GM21447 (cell line): ENCODE measurements around the gene BAK1.
"Not testable (repeated sequence)": the region's sequence is repeated elsewhere in the genome, so short reads cannot be mapped to it uniquely, and the experiment has no call there.

Source experiments
- ATAC-seq: cut with Tn5 transposase; IDR thresholded peaks from one replicate; pipeline ENCODE4 v1.9.1; 2021; ENCODE audit not compliant: unreplicated experiment

BAK1 gene

DNA sequence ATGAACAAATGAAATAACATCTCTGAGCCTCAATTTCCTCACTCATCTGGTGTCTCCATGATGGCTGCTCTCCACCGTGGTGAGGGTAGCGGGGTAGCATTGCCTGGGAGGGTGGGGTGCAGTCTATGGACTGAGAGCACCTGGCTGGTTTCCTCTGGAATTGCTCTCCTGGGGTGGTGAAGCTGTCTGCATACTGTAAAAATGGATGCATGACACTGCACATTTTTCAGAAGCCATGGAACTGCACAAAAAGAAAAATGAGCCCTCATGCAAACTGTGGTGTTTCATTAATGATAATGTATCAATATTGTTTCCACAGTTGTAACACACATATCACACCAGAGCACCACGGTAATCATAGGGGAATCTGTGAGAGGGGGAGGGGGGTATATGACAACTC, 28.9 kb upstream of the BAK1 start:
- ATAC-seq, result no peak

DNA sequence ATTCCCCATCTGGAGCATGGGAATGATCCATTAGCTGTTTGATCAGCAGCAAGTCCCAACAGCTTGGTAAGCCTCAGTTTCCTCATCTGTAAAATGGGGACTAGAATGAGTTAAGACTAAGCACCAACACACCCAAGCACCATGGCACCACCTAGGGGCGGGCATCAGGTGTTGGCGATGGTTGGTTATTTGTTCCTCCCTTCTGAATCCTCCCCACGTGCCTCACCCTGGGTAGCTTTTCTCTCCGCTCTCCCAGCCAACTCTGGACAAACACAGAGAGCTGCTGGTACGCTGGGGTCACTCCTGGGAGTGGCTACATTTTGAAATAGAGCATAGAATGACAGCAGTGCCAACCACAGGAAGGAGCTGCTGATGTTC, 27.7 kb upstream of the BAK1 start:
- no peak for ATAC-seq

DNA sequence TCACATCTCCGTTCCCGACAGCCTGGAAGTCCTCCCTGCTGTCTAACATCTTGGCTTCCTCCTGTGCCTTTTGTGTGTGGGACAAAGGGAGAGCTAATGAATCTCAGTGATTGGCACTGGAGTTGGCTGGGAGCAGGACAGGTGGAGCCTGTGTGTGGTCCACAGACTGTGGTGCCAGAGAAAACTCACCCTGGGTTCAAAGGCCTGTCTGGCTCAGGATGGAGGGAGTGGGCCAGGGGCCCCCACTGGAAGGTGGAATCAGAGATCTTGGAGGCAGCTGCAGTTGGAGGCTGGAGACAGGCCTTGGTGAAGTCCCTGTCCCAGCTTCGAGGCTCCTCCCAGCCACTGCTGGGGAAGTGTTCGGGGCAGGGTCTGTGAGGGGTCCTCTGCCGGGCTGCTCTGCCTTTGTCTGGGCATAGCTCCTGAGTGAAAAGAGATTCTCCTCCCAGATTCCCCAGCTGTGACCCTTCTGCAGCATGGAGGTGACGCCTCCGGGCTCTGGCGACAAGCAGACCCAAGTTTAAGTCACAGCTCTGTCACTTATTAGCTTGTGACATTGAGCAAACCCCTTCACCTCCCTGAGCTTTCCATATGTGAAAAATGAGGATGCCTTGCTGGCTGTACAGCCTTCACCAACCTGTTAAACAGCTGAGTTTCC, 27.2 kb upstream of the BAK1 start:
- ATAC-seq, result no peak

DNA sequence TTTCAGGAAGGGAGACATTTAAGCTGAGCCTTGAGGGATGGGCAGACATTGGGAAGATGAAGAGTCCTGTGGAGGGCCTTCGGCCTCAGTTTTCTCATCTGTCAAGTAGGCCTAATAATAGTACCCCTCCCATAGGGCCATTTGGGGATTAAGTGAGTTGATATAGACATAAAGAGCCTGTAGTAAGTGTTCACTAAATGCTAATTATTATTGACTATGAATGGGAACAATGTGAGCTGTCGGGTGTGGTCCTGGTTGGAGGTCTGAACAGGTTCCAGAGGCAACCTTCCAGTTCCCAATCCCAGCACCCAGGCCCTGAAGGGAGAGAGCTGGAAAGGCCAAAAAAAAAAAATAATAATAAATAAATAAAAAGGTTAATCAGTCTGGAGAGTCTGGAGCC, 26.6 kb upstream of the BAK1 start:
- ATAC-seq, result no peak

DNA sequence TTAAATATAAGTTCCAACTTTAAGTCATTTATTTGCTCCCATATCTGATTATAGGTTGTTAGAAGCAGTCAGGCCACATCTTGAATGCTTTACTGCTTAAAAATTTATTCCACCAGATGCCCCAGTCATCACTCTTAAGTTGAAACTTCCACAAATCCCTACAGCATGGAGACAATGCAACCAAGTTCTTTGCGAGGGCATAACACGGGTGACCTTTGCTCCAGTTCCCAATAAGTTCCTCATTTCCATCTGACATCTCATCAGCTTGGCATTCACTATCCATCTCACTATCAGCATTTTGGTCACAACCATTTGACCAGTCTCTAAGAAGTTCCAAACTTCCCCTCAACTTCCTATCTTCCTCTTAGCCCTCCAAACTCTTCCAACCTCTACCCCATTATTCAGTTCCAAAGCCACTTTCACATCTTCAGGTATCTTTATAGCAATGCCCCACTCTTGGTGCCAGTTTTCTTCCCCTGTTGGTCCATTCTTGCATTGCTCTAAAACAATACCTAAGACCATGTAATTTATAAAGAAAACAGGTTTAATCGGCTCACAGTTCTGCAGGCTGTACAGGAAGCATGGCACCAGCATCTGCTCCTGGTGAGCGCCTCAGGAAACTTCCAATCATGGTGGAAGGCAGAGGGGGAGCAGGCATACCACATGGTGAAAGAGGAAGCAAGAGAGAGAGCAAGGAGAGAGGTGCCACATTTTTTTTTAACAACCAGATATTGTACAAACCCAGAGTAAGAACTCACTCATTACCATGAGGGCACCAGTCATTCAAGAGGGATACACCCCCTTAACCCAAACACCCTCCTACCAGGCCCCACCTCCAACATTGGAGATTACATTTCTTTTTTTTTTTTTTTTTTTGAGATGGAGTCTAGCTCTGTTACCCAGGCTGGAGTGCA, 25.1 kb upstream of the BAK1 start:
- no peak for ATAC-seq

DNA sequence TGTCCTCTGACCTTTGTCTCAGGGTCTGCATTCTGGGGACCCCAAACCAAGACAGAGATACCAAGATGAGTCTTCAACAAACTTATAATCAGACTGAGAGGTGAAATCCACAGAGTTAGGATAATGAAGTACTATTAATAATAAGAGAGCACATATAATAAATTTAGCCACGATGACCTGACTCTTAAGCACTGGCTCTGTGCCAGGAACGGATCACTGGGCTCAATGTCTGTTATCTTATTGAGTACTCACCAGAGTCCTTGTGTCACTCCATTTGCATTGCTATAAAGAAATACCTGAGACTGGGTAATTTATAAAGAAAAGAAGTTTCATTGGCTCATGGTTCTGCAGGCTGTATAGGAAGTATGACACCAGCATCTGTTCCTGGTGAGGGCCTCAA, 22.1 kb upstream of the BAK1 start:
- no peak for ATAC-seq

DNA sequence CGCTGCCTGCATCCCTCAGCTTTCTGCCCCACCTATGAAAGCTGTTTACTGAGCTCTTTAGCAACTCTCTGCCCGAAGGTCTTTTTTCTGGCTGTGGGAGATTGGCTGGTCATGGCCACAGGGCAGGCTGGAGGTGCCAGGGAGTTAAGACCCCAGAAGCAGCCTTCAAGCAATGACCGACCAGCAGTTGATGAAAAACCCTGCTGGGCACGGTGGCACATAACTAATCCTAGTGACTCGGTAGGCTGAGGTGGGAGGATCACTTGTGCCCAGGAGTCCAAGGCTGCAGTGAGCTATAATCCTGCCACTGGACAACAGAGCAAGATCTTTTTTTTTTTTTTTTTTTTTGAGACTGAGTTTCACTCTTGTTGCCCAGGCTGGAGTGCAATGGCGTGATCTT, 20.7 kb upstream of the BAK1 start:
- ATAC-seq, result no peak

DNA sequence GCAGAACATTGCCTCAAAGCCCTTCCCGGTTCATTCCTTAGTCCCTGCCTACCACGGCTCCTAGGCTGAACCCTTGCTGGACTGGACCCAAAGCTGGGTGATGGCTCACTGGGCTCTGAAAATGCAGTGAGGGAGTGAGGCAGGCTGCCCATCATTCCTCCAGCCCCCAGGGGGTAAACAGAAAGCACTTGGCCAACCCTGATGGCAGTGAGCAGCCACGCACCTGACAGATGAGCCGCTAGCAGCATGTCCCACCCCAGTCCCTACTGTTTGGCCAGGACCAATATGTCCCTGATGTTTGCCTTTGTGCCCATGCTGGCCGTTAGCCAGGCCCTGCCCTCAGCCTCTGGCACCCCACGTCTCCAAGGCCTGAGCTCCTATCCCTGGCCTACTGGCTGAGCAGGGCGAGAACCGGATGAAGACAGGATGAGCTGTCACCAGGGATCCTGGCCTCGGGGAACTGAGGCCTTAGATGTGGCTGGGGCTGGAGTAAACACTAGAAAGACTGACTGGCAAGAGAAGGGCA, 19.4 kb upstream of the BAK1 start:
- no peak for ATAC-seq

DNA sequence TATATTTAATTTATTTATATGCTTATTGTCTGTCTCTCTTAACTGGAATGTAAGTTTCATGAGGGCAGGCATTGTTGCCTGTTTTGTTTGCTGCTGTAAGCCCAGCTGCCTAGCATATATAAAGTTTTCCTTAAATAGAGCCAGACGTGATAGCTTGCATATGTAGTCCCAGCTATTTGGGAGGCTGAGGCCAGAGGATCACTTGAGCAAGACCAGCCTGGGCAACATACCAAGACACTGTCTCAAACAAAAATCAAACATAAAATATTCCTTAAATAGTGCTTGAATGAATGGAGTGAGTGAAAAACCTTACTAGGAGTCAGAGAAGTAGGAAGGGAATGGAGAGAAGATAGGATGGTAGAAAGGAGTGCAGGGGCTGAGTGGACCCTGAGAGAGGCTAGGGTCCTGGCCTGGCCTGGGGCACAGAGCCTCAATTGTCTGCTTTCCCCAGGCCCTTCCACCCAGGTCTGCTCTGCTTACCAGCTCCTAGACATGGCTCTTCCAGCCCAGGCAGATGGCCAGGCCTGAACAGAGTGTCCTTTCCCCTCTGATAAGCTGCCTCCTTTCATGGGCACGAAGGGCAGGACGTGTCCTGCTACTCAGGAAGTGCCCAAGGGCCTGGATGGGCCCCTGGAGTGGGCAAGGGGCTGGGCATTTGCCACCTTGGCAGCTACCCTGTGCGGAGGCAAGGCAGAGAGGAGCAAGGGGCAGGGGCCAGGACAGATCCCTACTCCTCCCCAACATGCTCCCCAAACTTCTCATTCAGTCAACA, 17.7 kb upstream of the BAK1 start:
- no peak for ATAC-seq

DNA sequence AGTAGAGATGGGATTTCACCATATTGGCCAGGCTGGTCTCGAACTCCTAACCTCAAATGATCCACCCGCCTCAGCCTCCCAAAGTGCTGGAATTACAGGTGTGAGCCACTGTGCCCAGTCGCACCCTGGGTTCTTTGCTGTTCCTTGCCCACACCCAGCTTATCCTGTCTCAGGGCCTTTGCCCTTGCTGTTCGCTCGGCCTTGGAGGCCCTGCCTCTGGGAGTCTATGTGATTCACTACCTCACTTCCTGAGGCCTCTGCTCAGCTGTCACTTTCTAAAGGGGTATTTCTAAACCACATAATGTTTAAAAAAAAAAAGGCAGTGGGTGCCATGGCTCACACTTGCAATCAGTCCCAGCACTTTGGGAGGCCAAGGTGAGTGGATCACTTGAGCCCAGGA, 16.8 kb upstream of the BAK1 start:
- ATAC-seq, result not testable (repeated sequence)

DNA sequence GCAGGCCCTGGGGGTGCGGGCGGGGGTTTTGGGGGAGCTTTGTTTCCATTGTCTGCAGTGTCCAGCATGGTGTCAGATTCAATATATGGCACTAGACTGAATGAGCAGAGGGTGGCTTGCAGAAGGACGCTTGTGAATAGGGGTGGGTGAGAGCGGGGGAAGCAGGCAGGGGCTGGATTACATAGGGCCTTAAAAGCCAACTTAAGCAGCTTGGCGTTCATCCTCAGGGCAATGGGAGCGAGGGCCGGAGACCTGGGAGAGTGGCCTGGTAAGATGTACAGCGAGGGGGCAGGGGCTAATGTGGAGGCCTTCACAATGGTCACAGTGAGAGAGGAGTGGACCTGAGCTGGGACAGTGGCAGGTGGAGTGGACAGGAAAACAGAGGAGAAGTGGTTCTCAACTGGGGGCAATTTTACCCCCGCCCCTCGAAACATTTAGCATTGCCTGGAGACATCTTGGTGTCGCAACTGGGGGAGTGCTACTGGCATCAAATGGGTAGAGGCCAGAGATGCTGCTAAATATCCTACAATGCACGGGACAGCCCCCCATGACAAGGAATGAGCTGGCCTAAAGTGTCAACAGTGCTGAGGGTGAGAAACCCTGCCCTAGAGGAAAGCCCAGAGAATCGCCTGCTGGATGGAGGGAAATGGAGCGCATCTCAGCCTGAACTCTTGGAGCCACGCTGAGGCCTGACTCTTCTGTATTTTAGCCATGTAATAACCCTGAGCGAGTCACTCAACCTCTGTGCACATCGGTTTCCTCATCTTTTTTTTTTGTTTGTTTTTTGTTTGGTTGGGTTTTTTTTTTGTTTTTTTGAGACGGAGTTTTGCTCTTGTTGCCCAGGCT, 15.1 kb upstream of the BAK1 start:
- no peak for ATAC-seq

DNA sequence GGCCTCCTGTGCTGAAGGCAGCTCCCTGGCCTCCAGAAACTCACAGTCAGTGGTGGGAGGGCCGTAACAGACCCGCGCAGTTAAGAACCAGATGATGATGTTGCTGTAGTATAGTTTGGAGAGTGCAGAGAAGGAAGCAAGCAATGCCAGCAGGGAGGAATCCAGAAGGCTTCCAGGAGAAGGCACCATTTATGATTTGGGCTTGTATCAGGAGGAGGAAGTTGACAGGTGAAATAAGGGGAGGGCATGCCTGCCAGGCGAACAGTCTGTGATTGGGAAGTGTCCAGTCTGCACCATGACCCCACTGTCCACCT, 13.3 kb upstream of the BAK1 start:
- ATAC-seq, result no peak

DNA sequence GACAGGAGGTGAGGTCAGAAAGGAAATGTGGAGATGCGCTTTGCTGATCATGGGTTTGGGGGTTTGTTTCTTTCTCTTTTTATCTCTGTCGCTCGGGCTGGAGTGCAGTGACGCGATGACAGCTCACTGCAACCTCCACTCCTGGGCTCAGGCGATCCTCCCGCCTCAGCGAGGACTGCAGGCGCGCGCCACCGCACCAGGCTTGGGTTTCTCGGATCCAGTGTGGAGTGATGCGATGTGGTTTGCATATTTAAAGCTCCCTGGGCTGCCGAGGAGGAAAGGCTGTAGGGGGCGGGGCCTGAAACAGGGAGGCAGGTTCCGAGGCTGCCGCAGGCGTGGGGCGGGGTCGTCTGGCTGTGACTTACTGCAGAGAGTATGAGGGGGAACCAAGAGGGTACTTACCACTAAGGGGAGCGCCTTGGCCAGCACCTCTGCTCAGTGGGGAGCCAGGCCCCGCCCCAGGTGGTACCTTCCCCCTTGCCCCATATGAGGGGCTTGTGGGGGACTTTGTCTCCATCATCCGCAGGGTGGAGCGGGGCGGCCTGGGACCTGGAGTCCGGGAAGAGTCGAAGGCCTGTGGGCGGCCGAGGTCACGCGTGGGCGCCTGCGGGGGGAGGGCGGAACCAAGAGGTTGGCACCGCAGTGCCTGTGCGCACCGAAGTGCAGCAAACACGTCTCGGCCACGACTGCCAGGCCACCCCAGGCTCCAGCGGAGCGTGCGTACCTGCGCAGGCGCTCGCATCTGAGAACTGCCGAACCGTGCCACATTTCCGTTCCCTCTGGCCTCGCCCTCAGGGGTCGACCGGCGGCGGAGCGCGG, 12.7 kb upstream of the BAK1 start:
- ATAC-seq, result peak; percentile 53

DNA sequence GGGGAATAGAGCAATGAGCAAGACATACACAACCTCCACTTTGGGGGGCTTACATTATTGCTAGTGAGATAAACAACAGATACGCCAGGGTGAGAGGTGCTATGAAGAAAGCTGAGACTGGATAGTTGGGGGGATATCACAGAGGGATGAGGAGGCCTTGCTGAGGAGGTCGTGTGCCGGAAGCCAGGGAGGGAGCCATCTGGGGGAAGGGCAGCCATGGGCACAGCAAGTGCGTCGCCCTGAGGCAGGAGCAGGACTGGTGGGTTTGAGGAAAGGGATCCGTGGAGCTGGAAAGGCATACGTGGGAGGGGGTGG, 12.2 kb upstream of the BAK1 start:
- no peak for ATAC-seq

DNA sequence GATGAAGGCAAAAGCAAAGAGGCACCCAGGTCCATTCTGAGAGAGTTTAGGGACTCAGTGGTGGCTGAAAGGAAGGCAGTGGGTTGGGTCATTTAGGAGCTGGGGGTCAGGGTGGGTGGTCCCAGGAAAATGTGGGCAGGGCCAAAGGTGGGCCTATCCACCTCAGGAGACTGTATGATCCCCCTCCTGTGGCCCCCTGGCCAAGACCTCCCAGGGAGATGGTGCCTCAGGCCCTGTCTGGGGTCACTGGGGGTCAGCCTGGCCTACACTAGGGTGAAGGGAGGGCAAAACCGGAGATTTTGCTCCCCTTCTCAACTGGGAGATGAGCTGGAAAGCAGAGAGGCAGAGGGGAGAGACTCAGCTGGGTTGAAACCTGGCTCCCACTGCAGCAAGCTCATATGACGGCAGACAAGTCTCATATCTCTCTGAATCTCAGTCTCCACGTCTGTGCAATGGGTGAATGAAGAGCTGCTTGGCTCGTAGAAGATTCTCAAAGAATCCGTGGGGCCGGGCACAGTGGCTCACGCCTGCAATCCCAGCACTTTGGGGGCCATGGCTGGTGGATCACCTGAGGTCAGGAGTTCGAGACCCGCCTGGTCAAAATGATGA, 11.5 kb upstream of the BAK1 start:
- no peak for ATAC-seq

DNA sequence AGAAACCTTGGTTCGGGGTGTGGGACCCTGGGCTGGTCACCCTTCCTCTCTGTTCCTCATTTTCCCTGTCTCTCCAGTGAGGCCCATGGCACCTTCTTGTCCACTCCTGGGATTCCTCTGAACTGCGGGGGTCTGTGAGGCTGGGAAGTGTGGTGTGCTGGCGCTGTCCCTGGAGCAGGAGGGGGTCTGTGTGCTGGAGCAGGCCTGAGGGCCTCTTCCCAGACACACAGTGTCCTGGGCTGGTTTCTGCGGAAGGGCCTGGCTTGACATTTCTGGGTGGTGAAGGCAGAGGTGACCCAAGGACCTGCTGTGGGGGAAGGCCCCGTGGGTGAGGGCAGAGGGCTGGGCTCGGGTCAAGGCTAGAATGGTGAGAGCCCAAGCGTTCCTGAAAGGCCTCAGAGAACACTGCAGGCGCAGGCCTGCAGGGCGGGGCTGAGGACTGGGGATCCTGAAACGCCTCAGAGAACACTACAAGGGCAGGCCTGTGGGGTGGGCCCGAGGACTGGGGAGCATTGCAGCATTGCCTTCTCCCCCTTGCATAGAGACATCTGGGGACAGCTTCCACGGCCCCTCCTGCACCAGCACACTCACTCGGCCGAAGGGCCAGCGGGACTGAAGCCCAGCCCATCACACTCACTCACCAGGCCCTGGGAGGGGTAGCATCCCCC, 10.6 kb upstream of the BAK1 start:
- ATAC-seq, result no peak

DNA sequence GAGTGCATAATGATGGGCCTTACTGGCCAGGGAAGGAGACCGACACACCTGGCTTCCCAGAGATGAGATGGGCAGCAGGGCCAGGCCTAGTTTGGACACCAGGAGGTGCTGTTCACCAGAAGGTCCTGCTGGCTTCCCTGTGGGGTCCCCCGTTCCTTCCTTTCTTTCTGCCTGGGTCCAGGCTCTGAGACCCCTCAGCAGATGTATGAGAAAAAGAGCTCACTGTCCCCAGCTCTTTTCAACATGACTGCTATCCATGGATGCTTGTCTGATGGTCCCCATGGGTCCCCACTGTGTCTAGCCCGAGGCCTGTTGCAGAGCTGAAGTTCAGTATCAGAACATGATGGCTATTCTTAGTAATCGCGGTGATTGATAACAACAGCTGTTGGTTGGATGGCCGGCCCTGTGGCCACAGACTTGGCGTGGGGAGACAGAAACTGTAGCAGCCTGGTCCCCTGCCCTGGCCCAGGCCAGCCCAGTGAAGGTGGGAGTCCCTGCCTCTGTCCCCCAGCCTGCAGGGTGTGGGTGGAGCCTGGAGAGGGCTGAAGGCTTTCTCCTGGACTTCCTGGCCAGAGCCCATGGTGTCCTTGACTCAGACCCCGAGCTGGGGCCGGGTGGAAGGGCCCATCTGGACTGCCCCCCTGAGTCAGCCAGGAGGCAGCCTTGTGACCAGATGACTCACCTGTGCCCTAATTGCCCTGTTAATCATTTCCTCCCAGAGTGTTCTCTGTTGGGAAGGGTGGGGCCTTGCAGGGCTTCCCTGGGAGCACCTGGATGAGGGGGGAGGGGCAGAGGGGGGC, 9.9 kb upstream of the BAK1 start:
- peak; percentile 37 for ATAC-seq

DNA sequence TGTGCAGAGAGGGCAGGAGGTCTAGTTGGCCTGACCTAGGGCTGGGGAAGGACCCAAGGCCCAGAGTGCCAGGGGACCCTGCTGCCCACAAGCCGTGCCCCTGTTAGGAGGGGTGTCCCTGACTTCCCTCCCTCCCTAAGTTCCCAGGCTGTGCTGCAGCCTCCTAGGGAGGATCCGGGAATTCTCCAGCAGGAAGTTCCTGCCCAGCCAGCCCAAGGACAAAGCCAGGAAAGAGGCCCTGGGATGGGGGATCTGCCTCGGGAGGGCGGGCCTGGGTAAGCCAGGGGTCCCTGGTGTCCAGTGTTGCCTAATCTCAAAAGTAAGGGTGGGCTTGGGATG, 9.3 kb upstream of the BAK1 start:
- ATAC-seq, result no peak

DNA sequence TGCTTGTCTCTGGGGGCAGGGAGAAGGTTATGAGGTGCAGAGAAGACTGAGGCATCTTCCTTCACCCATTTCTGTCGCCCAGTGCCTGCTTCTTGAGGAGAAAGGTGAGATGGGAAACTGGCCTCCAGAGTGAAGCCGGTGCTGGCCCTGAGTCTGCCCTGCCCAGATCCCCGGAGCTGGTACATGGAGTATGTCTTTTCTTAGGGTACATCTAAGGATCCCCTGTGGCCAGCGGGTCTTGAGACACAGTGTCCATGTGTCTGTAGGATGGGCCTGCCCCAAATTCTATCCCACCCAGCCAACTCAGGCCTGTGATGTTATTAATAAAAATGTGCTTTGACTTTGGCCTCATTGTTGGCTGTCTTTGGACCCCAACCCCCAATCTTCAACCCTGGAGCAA, 8.8 kb upstream of the BAK1 start:
- no peak for ATAC-seq
